Measurements from ENCODE around the gene NCK1.

Gene NCK1

DNA sequence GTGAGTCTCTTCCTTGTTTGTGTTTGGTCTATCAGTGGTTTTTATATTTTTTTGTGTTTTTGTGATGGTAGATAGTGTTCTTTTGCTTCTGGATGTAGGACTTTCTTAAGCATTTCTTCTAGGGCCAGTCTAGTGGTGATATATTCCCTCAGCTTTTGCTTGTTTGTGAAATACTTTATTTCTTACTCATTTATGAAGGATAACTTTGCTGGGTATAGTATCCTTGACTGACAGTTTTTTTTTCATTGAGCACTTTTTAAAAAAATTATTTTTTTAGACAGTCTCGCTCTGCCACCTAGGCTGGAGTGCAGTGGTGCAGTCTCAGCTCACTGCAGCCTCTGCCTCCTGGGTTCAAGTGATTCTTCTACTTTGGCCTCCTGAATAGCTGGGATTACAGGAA is 41.9 kb downstream of the NCK1 start:
- H3K9me3 ChIP-seq (ENCODE audit: severe bottlenecking) = peaks cover 5% of the 10 kb centered on the region
- DNase-seq = no peak
- no peak overlapping the region for H3K4me3 ChIP-seq (ENCODE audit: low read depth, low read length)
- no peak overlapping the region for H3K27ac ChIP-seq
- TF ChIP-seq, protein P1, sequence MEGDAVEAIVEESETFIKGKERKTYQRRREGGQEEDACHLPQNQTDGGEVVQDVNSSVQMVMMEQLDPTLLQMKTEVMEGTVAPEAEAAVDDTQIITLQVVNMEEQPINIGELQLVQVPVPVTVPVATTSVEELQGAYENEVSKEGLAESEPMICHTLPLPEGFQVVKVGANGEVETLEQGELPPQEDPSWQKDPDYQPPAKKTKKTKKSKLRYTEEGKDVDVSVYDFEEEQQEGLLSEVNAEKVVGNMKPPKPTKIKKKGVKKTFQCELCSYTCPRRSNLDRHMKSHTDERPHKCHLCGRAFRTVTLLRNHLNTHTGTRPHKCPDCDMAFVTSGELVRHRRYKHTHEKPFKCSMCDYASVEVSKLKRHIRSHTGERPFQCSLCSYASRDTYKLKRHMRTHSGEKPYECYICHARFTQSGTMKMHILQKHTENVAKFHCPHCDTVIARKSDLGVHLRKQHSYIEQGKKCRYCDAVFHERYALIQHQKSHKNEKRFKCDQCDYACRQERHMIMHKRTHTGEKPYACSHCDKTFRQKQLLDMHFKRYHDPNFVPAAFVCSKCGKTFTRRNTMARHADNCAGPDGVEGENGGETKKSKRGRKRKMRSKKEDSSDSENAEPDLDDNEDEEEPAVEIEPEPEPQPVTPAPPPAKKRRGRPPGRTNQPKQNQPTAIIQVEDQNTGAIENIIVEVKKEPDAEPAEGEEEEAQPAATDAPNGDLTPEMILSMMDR (IDR thresholded peaks at IDR 0.05; ENCODE audit: low read depth, low read length) = no peak
- H3K36me3 ChIP-seq = no peaks in the 10 kb centered on the region
- no peaks in the 10 kb centered on the region for H3K27me3 ChIP-seq (ENCODE audit: insufficient read depth, low read depth, severe bottlenecking)

DNA sequence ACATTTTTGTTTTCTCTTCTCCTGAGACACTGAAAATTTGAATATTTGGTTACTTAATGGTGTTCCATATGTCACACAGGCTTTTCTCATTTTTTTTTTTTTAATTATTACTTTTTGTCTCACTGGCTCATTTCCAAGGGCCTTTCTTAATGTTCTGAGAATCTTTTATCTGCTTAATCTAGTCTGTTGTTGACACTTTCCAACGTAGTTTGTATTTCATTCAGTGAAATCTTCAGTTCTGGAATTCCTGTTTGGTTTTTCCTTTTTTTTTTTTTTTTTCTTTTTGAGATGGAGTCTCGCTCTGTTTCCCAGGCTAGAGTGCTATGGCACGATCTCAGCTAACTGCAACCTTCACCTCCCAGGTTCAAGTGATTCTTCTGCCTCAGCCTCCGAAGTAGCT is 42.7 kb downstream of the NCK1 start:
- no peak for DNase-seq
- H3K4me3 ChIP-seq (ENCODE audit: low read depth, low read length) = no peak overlapping the region
- no peaks in the 10 kb centered on the region for H3K27me3 ChIP-seq (ENCODE audit: insufficient read depth, low read depth, severe bottlenecking)
- H3K27ac ChIP-seq = no peak overlapping the region
- peaks cover 5% of the 10 kb centered on the region for H3K9me3 ChIP-seq (ENCODE audit: severe bottlenecking)
- H3K36me3 ChIP-seq = no peaks in the 10 kb centered on the region
- TF ChIP-seq, protein P1 (IDR thresholded peaks at IDR 0.05; ENCODE audit: low read depth, low read length) = no peak

DNA sequence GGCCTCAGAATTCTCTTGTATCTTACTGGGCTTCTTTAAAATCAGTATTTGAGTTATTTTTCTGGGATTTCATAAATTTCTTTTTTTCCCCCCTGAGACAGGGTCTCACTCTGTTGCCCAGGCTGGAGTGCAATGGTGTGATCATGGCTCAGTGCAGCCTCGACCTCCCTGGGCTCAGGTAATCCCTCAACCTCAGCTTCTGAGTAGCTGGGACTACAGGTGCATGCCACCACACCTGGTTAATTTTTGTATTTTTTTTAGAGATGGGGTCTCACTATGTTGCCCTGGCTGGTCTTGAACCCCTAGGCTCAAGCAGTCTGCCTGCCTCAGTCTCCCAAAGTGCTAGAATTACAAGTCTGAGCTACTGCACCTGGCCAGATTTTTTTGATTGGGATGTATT is 43.5 kb downstream of the NCK1 start:
- DNase-seq = no peak
- no peak overlapping the region for H3K4me3 ChIP-seq (ENCODE audit: low read depth, low read length)
- peaks cover 5% of the 10 kb centered on the region for H3K9me3 ChIP-seq (ENCODE audit: severe bottlenecking)
- H3K36me3 ChIP-seq = no peaks in the 10 kb centered on the region
- H3K27ac ChIP-seq = no peak overlapping the region
- H3K27me3 ChIP-seq (ENCODE audit: insufficient read depth, low read depth, severe bottlenecking) = no peaks in the 10 kb centered on the region
- TF ChIP-seq, protein P1 (IDR thresholded peaks at IDR 0.05; ENCODE audit: low read depth, low read length) = no peak

DNA sequence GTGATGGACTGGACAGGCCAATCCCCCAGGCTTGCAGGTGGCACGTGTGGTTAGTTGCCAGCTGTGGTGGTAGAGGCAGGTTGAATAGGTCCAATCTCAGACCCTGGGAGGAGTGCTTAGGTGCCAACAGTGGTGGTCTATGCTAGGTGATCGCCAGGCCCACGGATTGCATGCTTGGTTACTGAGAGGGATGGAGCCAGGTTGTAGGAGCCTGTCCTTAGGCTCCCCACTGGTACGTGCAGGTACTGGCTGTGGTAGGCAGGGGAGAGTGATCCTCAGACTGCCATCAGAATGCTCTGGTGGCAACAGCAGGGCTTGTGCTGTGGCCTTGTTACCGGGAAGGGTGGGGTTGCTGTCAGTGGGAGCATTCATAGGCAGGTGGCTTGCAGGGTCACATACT is 44.7 kb downstream of the NCK1 start:
- Histone ChIP-seq H3K4me3 (ENCODE audit: low read depth, low read length) (no peak overlapping the region), H3K36me3 (no peaks in the 10 kb centered on the region), H3K27me3 (ENCODE audit: insufficient read depth, low read depth, severe bottlenecking) (no peaks in the 10 kb centered on the region), H3K9me3 (ENCODE audit: severe bottlenecking) (peaks cover 5% of the 10 kb centered on the region), H3K27ac (no peak overlapping the region)
- TF ChIP-seq, protein P1 (IDR thresholded peaks at IDR 0.05; ENCODE audit: low read depth, low read length) = no peak
- DNase-seq = no peak

DNA sequence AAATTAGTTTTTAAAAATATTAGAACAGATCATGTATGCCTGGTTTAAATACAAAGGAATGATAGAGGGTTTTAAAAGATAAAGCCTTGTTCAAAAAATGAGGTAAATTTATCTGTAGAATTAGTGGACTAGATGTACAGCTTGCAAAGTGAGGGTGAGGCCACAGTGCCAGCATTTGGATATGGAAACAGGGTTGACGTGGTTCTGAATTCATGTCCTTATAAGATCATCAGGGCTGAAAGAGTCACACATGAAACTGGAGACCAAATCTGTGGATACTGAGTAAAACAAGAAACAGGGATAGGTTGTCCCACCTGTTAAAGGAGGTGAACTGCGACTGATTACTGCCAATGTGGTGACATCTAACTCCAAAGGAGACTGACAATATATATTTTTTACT is 46.3 kb downstream of the NCK1 start:
- Histone ChIP-seq H3K36me3 (no peaks in the 10 kb centered on the region), H3K27me3 (ENCODE audit: insufficient read depth, low read depth, severe bottlenecking) (no peaks in the 10 kb centered on the region), H3K9me3 (ENCODE audit: severe bottlenecking) (peaks cover 5% of the 10 kb centered on the region), H3K27ac (no peak overlapping the region), H3K4me3 (ENCODE audit: low read depth, low read length) (no peak overlapping the region)
- TF ChIP-seq, protein P1 (IDR thresholded peaks at IDR 0.05; ENCODE audit: low read depth, low read length) = no peak
- no peak for DNase-seq

DNA sequence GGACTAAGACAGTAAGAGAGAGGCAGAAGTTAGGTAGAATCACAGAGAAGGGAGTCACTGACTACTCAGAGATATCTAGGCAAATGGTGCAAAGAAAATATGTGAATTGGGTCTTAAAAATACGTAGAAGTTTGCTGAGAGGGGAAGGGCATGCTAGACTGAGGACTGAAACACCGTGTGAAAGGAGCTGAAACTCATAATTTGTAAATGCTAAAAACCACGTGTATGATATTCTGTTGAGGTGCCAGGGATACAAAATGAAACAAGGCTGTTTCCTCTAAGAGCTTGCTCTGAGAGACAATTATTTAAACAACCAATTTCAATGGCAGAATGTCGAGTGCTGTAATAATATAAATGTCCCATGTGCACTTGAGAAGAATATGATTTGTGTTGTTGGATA is 47.2 kb downstream of the NCK1 start:
- TF ChIP-seq, protein P1 (IDR thresholded peaks at IDR 0.05; ENCODE audit: low read depth, low read length) = no peak
- Histone ChIP-seq H3K36me3 (no peaks in the 10 kb centered on the region), H3K27ac (no peak overlapping the region), H3K9me3 (ENCODE audit: severe bottlenecking) (peaks cover 2% of the 10 kb centered on the region), H3K4me3 (ENCODE audit: low read depth, low read length) (no peak overlapping the region), H3K27me3 (ENCODE audit: insufficient read depth, low read depth, severe bottlenecking) (no peaks in the 10 kb centered on the region)
- no peak for DNase-seq
